ENCODE measurements around the gene FBXO22.
"Not testable (repeated sequence)": the region's sequence is repeated elsewhere in the genome, so short reads cannot be mapped to it uniquely, and the experiment has no call there.

The FBXO22 gene

GRCh38 chr15:75921732-75922703 is 18.3 kb downstream of the FBXO22 start:
- DNase-seq, result no peak

DNA sequence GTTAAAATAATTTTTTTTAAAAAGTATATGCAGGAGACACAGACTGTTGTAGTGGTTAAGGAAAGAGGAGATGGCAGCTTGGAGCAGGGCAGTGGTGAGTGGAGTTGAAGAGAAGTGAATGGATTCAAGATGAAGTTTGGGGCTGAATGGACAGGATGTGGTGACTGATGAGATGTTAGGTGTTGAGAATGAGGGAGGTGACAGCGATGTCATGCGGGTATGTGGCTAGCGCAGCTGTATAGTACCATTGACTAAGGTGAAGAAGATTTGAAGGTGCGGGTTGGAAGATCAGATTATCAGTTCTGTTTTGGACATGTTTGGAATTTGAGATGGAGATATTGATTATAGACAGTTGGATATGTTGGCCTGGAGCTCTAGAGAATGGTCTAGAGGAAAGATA is 20.1 kb downstream of the FBXO22 start:
- DNase-seq, result no peak

DNA sequence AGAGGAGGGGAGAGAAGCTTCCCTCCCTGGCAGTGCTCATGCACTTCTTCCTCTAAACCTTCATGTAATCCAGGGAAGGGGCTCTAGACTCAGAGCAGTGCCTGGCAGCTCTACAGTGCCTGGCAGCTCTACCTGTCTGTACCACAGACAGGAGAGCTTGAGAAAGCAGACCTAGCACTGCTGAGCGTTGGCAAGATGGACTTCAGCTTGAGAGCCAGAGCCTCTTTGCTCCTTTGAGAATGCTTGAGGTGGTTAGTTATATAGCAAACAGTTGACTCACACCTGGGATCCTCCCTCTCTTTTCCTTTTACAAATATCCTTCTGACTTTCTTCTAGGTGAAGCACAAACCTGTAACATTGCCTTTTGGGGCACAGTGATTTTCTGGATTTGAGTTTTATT is 20.9 kb downstream of the FBXO22 start:
- DNase-seq, result no peak

GRCh38 chr15:75925440-75925839 is 21.8 kb downstream of the FBXO22 start:
- no peak for DNase-seq

- no peak for DNase-seq
Observed at GRCh38 chr15:75926931-75927330, 23.3 kb downstream of the FBXO22 start.

DNA sequence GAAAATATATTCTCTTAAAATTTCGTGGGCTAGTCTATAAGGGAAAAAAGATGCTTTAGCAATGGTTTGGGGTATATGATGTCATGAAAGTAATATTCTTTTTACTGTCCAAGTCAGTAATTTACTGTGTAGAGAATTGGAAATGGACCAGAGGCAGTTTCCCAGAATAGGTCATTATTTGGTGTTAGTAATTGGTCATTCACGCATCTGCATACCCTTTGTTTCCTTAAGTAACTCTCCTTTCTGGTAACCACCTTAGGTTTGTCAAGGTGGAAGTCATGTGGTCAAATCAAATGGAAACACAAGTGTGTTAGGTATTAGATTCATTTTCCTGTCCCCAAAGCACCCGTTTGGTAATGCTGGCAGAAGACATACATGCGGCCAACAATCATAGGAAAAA is 23.9 kb downstream of the FBXO22 start:
- no peak for DNase-seq

DNA sequence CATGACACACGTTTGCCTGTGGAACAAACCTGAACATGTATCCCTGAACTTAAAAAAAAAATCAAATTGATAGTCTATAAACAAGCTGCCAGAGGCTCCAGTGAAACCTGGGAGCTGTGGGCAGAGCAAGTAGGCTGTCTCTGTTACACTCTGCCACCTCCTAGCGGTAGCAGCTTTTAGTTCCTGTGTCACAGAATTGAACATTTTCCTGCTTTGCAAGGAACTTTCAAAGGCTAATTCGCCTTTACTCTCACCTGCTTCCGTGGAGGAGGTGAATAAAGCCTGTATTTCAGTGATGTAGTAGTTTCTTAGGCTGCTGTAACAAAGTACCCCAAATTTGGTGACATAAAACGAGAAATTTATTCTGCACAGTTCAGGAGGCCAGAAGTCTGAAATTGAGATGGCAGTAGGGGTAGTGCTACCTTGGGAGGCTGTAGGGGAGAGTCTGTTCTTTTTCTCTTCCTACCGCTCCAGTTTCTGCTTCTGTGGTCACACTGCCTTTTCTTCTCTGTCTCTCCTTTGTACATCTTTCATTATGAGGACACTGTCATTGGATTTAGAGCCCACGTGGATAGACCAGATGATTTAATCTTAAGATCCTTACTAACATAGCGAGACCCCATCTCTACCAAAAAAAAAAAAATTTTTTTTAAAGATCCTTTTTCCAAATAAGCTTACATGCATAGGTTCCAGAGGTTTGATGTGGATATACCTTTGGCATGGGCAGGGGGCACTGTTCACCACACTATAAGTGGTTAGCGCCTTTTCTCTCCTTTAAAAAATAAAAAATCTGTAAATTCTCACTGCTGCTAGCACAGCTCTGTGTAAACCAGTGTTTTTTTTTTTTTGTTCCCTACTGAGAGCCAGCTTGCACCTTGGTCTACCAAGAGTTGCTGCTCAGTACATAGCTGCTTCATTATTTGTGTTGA is 25.3 kb downstream of the FBXO22 start:
- DNase-seq, result no peak

DNA sequence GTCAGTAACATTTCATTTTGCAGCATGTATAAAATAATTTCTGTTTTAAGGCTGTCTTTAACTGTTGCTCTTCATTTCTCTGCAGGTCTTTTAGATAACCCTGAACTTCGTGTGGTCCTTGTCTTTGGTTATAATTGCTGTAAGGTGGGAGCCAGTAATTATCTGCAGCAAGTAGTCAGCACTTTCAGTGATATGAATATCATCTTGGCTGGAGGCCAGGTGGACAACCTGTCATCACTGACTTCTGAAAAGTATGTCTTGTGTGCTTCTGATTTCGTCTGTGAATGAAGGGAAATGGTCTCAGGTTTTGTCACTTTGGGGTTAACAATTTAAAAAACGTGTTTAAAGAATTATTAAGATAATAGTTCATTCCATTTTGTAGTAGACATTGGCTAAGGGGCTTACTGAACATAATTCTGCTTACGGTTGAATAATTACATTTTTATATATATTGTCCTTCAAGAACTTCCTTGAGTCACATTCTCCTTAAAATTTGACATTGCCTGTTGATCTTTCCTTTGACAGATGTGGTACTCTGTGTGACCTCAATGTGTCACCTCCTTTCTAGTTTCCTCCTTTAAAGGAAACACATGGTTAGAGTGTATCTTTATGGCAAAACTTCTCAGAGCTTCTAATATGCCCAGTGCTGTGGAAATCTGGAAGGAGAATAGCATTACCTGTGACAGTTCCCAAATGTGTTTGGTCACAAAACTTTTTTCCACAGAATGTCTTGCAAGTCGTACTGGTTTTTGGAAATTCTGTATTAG is 26.3 kb downstream of the FBXO22 start:
- DNase-seq, result no peak

DNA sequence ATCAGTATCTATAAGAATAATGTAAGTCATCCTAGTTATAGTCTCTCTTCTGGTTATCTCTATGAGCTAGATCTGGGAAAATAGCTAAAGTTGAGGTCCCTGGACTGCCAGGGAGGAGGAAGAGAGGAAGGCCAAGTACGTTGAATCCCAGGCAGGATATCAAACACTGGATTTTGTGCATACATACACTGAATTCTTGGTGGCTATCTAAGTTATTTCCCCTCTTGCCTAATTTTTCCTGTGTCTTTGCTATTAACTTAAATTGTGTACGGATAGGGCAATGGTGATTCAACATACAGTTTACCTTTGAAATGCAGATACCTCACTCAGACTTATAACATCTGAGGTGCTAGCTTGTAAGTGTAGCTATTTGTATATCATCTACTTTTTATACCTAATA is 27.2 kb downstream of the FBXO22 start:
- DNase-seq, result no peak

DNA sequence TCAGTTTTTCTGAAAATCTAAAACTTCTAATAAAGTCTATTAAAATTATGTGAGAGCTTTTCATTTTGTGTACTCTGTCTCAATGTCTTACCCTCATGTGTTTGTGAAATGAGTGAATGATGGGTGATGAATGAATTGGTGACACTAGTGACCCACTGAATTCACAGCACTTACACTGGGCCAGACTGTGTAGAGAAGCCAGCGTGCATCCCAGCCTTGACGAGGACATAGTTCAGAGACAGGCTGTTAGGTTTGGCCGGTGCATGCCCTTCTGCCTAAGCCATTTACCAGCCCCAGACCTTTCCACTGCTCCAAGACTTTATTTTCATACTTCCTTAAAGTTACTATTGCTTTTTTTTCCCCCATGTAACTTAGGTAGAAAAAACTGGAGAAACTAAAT is 38.8 kb downstream of the FBXO22 start:
- no peak for DNase-seq

- no peak for DNase-seq
Observed at GRCh38 chr15:75943246-75943645, 39.6 kb downstream of the FBXO22 start.

GRCh38 chr15:75943713-75944215 is 40.1 kb downstream of the FBXO22 start:
- DNase-seq, result no peak

GRCh38 chr15:75945953-75946352 is 42.3 kb downstream of the FBXO22 start:
- no peak for DNase-seq

DNA sequence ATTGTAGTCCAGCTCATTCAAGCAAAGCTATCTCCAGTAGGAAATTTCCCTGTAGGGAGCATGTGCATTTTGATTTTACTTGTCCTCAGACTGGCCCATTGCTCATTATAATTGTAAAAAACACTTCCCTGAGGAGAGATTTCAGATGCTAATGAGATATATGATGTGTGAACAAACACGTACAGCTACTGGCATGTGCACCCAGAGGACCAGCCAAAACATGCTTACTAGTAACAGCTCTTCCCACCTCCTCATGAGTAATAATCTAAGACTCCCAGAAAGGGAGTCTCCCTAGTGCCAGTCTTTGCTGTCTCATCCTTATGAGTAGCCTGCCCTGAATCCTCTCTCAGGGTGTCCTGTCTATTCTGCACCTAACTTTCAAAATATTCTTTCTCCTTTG is 43.4 kb downstream of the FBXO22 start:
- no peak for DNase-seq

DNA sequence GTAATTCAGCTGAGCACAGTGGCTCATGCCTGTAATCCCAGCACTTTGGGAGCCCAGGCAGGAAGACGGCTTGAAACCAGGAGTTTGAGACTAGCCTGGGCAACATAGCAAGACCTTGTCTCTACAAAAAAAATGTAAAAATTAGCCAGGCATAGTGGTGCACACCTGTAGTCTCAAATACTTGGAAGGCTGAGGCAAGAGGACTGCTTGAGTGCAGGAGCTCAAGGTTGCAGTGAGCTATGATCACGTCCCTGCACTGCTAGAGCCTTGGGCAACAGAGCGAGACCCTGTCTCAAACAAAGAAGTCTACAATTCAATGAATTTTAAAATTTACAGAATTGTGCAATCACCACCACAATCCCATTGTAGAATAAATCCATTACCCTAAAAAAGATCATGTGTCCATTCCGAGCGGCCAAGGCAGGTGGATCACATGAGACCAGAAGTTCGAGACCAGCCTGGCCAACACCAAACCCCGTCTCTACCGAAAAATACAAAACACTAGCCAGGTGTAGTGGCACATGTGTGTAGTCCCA is 45.2 kb downstream of the FBXO22 start:
- DNase-seq, result no peak

- DNase-seq, result no peak
Observed at GRCh38 chr15:75952525-75952924, 48.8 kb downstream of the FBXO22 start.

DNA sequence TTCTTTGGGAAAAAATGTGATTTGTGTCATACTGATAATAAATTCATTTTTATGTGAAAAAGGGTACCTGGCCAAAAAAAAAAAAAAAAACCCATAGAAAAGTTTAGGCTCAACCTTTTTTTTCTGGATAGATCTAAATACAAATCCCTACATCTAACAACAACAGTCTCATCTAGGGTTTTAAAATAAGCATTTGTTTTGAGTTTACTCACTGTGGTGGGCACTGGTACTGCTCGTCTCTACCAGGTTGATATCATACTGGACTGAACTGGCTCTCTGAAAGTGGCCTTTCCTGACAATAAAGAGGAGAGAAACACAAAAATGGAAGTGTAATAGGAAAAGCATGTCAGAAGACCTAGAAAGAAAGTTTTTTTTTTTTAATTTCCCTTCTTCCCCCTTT is 52.0 kb downstream of the FBXO22 start:
- DNase-seq, result no peak

DNA sequence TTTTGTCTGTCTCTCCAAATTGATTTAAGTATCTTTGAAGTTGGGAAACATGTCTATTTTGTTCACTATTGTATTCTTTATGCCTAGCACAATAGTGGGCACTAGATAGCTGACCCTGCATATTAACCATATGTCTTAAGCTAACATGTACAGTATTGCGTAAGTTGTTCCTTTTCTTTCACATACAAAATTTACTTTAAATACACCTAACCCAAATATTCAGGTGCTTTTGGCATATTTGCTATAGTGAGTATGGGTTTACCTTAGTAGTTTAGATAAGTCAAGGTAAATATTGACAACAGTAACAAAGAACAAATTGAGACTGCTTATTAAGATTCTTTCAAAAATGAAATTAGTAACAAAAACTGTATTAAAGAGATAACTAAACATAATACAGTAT is 57.7 kb downstream of the FBXO22 start:
- no peak for DNase-seq

- no peak for DNase-seq
Observed at GRCh38 chr15:75966073-75966472, 62.4 kb downstream of the FBXO22 start.

DNA sequence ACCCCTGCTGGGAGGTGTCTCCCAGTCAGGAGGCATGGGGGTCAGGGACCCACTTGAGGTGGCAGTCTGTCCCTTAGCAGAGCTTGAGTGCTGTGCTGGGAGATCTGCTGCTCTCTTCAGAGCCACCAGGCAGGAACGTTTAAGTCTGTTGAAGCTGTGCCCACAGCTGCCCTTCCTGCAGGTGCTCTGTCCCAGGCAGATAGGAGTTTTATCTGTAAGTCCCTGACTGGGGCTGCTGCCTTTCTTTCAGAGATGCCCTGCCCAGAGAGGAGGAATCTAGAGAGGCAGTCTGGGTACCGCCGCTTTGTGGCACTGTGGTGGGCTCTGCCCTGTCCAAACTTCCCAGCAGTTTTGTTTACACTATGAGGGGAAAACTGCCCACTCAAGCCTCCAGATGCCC is 73.1 kb downstream of the FBXO22 start:
- DNase-seq, result not testable (repeated sequence)

DNA sequence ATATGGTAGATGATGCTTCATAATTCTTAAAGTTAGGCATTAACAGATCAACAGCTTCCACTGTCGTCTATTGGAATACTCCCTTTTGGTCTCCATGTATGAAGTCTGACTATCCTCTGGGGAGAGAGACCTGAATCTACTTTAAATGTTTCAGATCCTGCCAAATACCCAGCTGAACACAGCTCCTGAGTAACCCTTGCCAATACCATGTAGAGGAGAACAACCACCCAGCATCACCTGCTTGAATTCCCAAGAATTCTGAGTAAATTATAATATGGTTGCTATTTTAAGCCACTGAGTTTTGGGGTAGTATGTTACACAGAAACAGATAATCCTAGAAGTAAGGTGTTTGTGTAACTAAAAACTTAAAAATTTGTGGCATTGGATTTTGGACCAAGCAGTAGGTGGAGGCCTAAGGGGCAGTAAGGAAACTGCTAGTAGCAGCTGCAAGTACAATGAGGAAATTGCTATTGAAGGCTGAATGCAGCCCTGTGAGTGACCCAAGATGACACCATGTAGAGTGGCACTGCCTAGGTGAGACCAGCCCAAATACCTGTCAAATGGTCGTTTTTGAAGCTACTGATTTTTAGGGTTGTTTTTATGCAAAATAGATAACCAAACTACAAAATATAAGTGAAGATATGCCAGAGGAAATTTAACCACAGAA is 77.6 kb downstream of the FBXO22 start:
- DNase-seq, result no peak

DNA sequence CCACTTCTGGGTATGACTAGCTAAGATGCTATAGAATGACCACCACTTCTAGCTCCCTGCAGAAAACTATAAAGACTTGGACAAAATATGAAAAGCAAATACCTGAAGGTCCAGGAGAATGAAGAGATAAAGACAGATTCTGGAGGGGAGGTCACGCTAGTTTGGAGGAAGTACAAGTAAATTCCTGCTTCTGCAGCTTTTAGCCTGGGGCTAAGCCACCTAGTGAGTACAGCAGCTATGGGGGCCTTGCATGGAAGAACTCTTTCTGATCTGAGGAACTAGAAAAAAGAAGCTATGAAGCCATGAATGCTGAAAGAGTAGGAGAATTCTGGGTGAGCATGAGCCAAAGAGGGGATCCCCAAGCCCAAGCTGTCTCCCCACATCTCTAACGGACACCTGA is 78.8 kb downstream of the FBXO22 start:
- no peak for DNase-seq
